GM19240 (cell line): ENCODE measurements around the gene KCNC1.

ENCODE experiments used
- DNase-seq: peaks from one replicate; pipeline ENCODE4 v3.0.0; 2011; ENCODE audit warnings: low spot score; ENCODE audit not compliant: insufficient read length

KCNC1 gene

DNA sequence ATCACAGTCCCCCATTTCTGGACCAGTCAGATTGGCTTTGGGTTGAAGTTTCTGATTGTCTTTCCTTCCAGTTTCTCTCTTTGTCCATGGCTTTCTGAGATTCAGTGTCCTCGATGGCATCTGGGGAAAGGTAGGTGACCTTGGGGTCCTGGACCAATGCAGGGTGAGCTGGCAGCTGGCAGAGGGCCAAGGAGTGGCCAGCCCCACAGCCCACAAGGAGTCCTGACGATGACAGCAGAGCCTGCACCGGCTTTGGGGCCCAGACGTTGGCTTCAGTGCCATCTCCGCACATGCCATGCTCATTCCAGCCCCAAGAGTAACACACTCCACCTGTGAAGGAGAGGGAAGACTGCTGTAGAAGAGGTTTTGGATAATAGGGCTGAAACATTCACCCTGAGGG, 53.5 kb downstream of the KCNC1 start:
- DNase-seq, result no peak

- DNase-seq, result no peak
These were observed 55.9 kb downstream of the KCNC1 start for GRCh38 chr11:17790453-17790852.

DNA sequence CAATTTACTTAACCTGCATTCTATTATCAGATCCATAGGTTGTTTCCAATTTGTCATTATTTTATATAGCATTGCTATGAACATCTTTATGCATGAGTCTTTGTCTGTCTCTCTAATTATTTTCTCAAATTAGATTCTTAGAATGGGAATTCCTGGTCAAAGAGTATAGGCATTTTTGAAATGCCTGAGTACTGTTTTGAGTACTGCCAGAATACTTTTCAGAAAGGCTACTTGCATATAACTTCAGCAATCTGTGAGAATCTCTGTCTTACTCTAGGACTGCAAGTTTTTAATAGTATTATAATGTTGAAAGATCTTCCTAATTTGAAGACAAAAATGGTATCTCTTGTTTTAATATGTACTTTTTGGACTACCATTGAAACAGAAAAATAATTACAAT, 56.6 kb downstream of the KCNC1 start:
- no peak for DNase-seq

GRCh38 chr11:17792161-17792560, 57.6 kb downstream of the KCNC1 start:
- no peak for DNase-seq

- DNase-seq, result no peak
These were observed 59.1 kb downstream of the KCNC1 start for GRCh38 chr11:17793642-17794170.

- no peak for DNase-seq
These were observed 60.4 kb downstream of the KCNC1 start for GRCh38 chr11:17794981-17795380.

DNA sequence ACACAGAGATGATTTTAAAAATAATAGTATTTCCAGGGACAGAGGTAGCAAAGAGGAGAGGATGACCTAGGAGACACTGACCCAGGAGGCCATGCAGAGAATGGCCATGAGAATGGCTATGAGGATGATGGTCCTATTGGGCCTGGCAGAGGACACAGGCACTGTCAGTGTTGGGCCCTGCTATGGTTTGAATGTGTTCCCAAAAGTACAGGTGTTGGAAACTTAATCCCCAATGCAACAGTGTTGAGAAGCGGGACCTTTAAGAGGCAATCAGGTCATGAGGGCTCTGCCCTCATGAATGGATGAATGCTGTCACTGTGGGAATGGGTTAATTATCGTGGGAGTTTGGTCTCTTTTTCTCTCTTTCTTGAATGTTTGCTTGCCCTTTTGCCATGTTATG, 61.6 kb downstream of the KCNC1 start:
- no peak for DNase-seq

GRCh38 chr11:17798253-17798652, 63.7 kb downstream of the KCNC1 start:
- DNase-seq, result no peak

DNA sequence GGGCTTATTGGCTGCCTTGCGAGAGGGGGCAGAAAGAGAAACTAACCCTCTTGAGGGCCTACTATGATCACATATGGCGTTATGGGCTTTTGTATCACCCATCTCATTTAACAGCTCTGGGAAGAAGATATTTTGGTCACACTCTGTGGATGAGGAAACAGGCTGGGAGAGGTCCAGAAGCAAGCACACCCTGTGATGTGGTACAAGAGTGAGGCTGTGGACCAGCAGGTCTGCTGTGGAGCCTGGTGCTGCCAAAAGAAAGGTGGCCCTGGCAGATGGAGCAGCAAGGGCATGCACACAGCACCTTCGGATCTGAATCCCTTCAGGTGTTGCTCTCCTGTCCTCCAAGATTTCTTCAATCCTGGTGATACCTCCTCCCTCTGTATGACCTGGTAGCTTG, 64.1 kb downstream of the KCNC1 start:
- no peak for DNase-seq

GRCh38 chr11:17799147-17799546, 64.6 kb downstream of the KCNC1 start:
- DNase-seq, result no peak

GRCh38 chr11:17801166-17801565, 66.6 kb downstream of the KCNC1 start:
- no peak for DNase-seq

- no peak for DNase-seq
These were observed 67.9 kb downstream of the KCNC1 start for GRCh38 chr11:17802491-17802890.

DNA sequence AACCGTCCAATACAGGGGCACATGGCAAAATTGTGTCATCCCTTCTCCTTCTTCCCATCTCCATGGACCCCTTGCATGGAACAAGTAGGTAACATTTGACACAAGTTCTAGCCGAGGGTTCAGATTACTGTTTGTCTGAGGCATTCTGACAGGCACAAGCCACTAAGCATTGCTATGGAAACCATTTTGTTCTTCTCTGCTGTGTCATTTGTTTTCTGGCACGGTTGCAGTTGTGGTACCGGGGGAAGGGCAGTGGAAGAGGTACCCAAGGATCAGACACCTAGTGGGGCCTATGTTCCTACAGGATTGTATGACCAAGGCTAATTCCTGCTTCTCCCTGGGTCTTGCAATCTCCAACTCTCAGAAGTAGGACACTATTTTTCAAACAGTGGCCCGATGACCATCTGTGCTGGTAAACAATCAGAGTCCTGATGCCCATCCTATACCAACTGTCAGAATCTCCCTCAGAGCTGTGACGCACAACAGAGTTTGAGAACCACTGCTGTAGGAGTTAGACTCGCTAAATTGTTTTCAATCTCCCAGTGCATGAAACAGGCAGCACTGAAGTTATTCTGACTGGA, 69.3 kb downstream of the KCNC1 start:
- no peak for DNase-seq

- DNase-seq, result no peak
These were observed 70.5 kb downstream of the KCNC1 start for GRCh38 chr11:17805043-17805442.

DNA sequence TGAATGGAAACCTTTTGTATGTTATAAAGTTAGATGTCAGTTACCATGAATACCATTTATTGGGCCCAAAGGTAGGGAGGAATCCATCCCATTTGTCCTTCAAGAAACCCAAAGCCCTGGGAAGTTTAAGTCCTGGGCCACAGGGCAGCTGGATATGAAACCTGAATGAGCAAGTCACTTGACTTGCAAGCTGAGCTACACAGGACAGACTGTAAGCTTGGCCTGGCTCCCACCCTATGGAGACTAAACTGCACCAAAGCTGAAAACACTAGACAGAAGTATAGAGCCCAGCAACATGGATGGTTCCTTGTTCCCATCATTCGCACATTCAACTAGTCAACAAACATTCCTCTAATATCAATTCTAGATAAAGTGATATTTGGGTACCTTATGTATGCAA, 71.3 kb downstream of the KCNC1 start:
- no peak for DNase-seq

DNA sequence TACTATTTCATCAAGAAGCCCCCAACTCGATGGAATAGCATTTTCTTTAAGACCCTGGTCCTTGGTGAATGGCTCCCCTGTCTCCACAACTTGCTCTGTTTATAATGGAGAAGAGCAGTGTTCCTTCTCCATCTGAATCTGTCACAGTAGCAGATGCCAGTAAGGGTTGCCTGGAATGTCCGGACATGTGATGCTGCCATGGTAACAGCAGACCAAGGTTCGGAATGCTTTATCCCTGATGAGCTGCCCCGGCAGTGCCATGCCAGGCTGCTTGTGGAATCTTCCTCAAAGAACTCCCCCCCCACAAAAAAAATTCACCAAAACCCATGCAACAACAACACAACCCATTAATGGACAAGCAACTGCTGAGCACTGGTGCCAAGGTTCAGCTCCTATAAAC, 72.5 kb downstream of the KCNC1 start:
- DNase-seq, result no peak

DNA sequence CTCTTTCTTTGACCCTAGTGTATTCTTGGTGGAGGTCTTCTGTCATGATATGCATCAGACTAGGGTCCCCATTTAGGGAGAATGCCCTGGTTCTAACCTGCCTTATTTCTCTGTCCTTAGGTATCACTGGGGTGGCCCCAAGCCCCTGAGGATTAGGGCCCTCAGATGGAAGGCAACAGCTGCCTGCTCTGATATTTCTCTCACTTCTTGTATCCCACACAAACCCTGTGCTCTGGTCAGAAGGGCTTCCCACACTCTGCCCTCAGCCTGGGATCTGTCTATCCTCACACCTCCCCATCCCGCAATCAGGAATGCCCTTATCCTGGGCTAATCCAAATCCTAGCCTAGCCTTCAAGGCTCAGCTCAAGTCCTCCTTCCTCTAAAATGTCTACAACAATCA, 75.5 kb downstream of the KCNC1 start:
- no peak for DNase-seq

- DNase-seq, result no peak
These were observed 76.2 kb downstream of the KCNC1 start for GRCh38 chr11:17810746-17811145.

GRCh38 chr11:17811352-17811751, 76.8 kb downstream of the KCNC1 start:
- DNase-seq, result no peak

- no peak for DNase-seq
These were observed 77.7 kb downstream of the KCNC1 start for GRCh38 chr11:17812091-17812864.

GRCh38 chr11:17812865-17813187, 78.2 kb downstream of the KCNC1 start:
- no peak for DNase-seq

GRCh38 chr11:17813391-17814059, 78.9 kb downstream of the KCNC1 start:
- no peak for DNase-seq

DNA sequence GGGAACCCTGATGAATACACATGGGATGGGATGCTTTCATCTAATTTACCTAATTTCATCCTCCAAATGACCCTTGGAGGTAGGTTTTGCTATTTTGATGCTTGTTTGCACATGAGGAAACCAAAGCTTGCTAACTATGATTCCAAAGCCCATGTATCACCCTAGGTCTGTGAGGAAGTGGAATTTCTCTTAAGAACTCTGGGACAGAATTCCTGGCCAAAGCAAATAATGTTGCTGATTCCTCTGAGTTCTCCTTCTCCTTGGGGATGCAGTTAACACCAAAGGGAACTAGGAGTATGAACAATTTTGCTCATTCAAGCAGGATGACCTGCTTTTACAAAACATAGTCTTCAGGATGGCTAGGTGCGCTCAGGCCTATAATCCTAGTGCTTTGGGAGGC, 80.0 kb downstream of the KCNC1 start:
- no peak for DNase-seq
